Fibroblast of skin of left quadriceps (primary cell): ENCODE data around the gene WDR35.

ENCODE experiments used
- DNase-seq, 2 experiments: peaks; one replicate each; pipeline ENCODE4 v3.0.0-alpha.2; 2013; ENCODE audit warnings: low read depth in 2 of 2

The WDR35 gene

GRCh38 chr2:20011276-20012031 lies 21.5 kb upstream of the WDR35 start:
- DNase-seq, result no peak

GRCh38 chr2:20008703-20009102 lies 18.8 kb upstream of the WDR35 start:
- DNase-seq, result no peak

- no peak for DNase-seq
Observed at GRCh38 chr2:20005891-20006470, 16.1 kb upstream of the WDR35 start.

- DNase-seq, result no peak
Observed at GRCh38 chr2:20005067-20005627, 15.2 kb upstream of the WDR35 start.

DNA sequence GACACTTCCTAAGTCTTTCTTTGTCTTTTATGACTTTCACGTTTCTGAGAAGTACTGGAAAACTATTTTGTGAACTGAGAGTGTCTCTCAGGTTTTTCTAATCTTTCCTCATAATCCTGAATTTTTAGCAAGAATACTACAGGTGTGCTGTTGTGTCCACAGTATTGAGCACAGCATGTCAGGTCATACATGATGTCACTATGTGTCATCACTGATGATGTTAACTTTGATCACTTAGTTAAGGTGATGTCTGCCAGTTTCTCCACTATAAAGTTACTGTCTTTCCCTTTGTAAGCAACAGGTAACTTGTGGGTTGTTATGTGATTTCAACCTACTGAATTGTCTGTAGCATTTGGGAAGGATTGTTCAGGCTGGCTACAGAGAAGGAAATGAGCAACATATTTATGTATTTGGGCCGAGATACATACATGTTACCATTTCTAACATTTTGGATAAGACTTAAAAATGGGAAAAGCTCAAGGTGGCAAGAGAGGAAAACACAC lies 11.5 kb upstream of the WDR35 start:
- DNase-seq, result no peak

GRCh38 chr2:19993731-19994130 lies 3.8 kb upstream of the WDR35 start:
- no peak for DNase-seq

- no peak for DNase-seq
Observed at GRCh38 chr2:19991895-19992294, 2.0 kb upstream of the WDR35 start.

DNA sequence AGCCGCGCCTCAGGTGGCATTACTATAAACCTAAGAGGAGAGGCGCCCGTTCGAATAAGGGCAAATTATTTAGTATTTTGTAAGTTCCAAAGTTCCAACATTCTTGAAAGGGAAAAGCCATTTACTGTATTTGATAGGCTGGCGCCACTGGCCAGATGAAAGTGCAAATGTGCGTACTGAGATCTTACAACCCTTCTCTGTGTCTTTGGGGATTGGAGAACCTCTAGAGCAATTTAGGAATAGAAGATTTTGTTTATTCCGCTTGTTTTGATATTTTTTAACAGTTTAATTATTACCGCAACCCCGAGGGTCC lies 467 bp upstream of the WDR35 start:
- DNase-seq, result no peak

DNA sequence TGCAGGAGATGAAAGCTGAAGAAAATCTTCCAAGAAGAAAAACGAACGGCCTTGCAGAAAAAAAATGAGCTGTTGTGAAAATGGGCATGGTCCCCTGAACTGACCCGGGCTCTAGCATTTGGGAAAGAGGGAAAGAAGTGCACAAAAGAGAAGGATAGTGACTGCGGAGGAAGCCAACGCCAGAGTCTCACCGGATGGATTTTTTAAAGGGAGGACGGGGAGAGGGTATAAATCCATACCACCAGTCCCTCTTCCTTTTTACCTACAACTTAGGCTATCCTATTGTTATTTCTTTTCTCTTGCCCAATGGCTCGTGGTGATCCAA lies 601 bp downstream of the WDR35 start:
- no peak for DNase-seq

GRCh38 chr2:19988600-19988999 lies 1.3 kb downstream of the WDR35 start:
- no peak for DNase-seq

- no peak for DNase-seq
Observed at GRCh38 chr2:19987936-19988335, 2.0 kb downstream of the WDR35 start.

GRCh38 chr2:19982268-19982667 lies 7.6 kb downstream of the WDR35 start:
- DNase-seq, result no peak

DNA sequence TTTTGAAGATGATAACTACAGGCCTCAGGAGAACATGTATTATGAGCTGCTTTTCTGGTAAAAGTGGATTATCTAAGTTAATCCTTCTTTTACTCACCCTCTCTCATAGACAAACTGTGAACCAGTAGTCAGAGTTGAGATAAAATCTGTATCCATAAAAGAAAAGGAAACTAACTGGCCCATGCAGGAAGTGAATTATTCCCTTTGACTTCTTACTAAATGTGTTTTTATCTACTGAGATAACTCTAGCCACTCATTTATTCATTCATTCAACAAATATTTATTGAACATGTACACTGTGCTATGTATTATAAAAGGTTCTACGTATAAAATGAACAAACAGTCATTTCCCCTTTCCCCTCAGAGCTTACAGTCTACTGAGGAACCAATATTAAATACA lies 10.0 kb downstream of the WDR35 start:
- no peak for DNase-seq

DNA sequence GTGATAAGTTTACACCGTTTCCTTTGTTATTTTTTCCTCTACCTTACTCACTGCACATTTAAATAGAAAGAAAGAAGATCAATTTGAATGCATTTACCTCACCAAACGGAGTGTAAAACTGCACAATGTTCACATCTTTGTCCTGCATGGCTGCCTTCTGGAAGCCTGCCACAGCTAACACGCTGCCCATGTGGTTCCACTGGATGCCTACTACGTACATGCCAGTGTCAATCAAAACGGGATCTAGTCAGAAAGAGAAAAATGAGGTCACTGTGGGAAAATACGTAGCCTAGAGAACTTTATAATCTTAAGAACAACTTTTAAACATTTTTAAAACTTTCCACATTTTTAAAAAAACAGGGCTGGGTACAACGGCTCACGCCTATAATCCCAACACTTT lies 16.4 kb downstream of the WDR35 start:
- no peak for DNase-seq

DNA sequence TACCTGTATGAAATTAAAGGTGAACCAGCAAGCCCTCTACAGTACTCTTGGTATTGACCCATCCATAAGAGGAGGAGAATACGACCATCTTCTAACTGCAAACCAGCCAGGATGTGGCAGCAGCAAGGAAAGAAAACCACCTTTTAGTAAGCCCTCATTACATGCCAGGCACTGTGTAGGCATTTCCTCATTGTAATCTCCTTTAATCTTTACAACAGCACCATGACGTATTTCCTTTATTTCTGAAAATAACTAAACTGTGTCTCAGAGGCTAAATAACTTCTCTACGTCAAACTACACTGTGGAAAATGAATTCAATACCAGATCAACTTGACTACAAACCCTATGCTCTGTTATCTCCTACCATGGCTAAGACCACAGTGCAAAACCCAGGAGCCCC lies 18.2 kb downstream of the WDR35 start:
- DNase-seq, result no peak

GRCh38 chr2:19963386-19963785 lies 26.5 kb downstream of the WDR35 start:
- no peak for DNase-seq

DNA sequence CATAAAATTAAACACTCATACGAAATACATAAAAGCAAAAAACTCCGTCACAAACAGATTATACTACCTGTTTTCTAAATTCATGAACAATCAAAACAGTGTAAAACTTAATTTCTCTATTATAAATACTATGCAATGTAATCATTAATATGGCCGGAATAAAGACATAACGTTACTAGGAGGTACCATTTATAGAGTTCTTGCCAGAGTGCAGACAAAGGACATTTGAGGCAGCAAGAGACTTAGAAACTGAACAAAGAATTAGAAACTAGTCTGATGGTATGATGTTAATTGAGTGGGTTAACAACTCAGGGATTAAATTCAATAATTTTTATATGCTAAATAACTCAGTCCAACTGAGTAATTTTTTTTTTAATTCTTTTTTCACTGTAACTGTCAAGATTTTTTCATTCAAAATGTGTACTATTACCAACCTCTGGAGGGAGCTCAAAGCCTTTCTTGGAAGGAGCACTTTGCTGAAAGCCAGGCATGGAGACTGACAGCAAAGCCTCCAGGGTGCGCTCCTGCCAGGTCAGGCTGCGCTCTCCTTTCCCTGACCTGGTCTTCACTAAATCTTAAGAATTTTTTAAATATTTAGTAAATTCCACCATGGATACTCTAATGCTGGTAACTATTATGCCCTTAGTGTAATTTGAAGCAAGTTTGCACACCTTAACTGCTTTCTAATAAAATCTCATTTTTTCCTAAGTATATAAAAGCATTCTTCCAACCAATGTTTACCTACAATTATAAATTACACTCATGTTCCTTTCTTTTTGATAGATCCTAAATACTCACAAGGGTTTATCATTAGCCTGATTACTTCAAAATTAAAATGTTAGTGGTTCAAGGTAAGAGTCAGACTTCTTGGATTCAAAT lies 34.1 kb downstream of the WDR35 start:
- peak; percentile 35 to 37 for DNase-seq

GRCh38 chr2:19949071-19949470 lies 40.8 kb downstream of the WDR35 start:
- peak; percentile 30 to 31 for DNase-seq

GRCh38 chr2:19947184-19947940 lies 42.5 kb downstream of the WDR35 start:
- DNase-seq, result no peak

GRCh38 chr2:19944205-19944845 lies 45.6 kb downstream of the WDR35 start:
- DNase-seq, result no peak

DNA sequence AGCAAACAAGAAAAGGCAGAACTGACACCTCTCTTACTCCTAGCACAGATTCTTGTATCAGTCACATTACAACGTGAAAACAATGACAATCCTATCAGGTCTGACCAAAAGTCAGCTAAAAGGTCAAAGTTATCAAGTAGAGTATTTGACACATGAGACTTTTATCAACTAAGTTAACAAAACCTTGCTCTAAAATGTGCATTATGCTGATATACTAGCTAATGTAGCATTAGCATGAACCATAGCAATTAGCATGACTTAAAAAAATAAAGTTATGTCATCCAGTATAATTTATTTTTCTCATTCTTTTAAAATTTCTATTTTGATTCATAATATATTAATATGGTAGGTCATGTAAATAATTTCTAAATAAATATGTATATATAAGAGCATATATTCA lies 46.7 kb downstream of the WDR35 start:
- DNase-seq, result no peak
